ENCODE data around the gene LDAH.
"Not testable (repeated sequence)": the region's sequence is repeated elsewhere in the genome, so short reads cannot be mapped to it uniquely, and the experiment has no call there.

The LDAH gene

GRCh38 chr2:20822535-20823490, at the start of gene LDAH:
Gene LDAH, minus strand, starts transcription at chr2:20823101. Its CDS starts 21,638 bp downstream, at chr2:20801463.
- in situ Hi-C loops (cut with HindIII; ENCODE audit: low sequenced_read_pairs), result no loop called here

DNA sequence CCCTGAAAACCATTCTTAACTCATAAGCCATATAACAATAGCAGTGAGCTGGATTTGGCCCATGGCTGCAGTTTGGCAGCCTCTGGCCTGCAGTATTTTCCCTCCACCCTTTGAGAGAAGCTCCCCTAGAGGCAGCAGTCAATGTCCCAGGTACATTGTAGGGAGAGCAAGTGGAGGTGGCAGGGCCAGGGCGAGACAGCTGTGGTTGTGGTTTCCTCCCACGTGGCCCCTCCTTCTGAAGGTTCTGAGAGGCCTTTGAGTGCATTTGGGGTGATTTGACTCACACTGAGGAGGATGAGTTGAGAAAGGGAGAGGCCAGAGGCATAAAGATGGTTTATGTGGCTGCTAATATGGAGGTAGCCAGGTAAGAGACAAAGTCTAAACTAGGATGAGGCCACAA, 45.5 kb upstream of the LDAH start:
- in situ Hi-C loops (cut with HindIII; ENCODE audit: low sequenced_read_pairs), result no loop called here

DNA sequence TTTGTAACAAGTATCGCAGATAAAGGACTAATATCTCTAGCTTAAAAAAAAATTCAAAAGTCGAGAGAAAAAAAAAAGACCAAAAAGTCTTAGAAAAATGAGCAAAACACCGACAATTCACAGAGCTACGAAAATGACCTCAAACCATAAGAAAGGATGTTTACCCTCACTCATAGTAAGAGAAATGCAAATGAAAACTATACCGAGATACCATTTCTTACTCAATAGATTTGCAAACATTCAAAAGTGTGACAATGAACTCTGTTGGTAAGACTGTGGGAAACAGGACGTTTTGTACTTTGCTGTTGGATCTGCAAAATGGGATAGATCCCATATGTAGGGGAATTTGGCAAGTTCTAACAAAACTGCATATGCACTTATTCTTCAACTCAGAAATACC, 39.9 kb upstream of the LDAH start:
- in situ Hi-C loops (cut with HindIII; ENCODE audit: low sequenced_read_pairs), result no loop called here

GRCh38 chr2:20855456-20855855, 32.6 kb upstream of the LDAH start:
- in situ Hi-C loops (cut with HindIII; ENCODE audit: low sequenced_read_pairs), result no loop called here

GRCh38 chr2:20852670-20853069, 29.8 kb upstream of the LDAH start:
- in situ Hi-C loops (cut with HindIII; ENCODE audit: low sequenced_read_pairs), result no loop called here

DNA sequence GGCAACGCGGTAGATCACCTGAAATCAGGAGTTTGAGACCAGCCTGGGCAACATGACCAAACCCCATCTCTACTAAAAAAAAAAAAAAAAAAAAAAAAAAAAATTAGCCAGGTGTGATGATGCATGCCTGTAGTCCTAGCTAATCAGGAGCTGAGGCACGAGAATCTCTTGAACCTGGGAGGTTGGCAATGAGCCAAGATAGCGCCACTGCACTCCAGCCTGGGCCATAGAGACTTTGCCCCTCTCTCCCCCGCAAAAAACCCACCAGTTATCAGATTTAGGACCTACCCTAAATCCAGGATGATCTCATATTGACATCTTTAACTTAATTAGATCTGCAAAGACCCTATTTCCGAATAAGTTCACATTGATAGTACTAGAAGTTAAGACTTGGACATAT, 29.2 kb upstream of the LDAH start:
- in situ Hi-C loops (cut with HindIII; ENCODE audit: low sequenced_read_pairs), result no loop called here

GRCh38 chr2:20844246-20844645, 21.3 kb upstream of the LDAH start:
- in situ Hi-C loops (cut with HindIII; ENCODE audit: low sequenced_read_pairs), result no loop called here

DNA sequence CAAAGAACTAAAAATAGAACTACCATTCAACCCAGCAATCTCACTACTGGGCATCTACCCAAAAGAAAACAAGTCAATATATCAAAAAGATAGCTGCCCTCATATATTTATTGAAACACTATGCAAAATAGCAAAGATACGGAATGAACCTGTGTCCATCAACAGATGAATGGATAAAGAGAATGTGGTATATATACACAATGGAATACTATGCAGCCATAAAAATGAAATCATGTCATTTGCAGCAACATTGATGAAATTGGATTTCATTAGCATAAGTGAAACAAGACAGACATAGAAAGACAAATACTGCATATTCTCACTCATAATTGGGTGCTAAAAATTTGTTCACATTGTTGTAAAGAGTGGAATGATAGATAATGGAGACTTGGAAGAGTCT, 16.2 kb upstream of the LDAH start:
- in situ Hi-C loops (cut with HindIII; ENCODE audit: low sequenced_read_pairs), result no loop called here

- in situ Hi-C loops (cut with HindIII; ENCODE audit: low sequenced_read_pairs), result no loop called here
Observed at GRCh38 chr2:20838016-20838415, 15.1 kb upstream of the LDAH start.

- in situ Hi-C loops (cut with HindIII; ENCODE audit: low sequenced_read_pairs), result no loop called here
Observed at GRCh38 chr2:20836521-20836920, 13.6 kb upstream of the LDAH start.

DNA sequence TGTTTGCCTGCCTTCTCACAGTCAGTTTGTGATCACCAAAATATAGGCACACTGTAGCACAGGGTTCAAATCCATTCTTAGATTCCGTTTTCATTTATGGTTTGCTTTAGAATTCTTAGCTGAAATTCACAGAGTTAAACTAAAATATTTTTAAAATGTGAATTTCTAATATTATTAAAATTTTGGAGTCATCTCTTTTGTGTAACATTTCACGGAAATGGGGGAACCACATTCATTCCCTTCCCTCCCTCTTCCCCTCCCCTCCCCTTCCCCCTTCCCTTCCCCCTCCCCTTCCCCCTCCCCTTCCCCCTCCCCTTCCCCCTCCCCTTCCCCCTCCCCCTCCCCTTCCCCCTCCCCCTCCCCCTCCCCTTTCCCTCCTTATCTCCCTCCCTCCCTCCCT, 11.4 kb upstream of the LDAH start:
- in situ Hi-C loops (cut with HindIII; ENCODE audit: low sequenced_read_pairs), result no loop called here

DNA sequence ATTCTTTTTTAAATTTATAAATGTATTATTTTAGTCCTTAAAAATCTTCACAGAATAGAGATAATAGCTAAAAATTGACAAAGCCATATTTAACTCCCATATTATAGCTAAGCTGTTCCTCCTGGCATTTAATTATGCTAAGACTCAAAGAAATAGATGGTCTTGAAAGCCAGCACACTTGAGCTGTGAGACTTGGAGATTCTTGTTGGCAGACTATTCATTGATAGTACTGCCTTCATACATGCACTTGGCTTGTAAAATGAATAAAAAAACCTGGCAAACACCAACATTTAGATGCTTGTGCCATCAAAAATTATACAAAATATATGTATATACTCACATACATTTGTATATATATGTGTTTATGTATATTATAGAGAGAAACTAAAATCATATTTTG, 9.7 kb upstream of the LDAH start:
- in situ Hi-C loops (cut with HindIII; ENCODE audit: low sequenced_read_pairs), result no loop called here

GRCh38 chr2:20829861-20830260, 7.0 kb upstream of the LDAH start:
- in situ Hi-C loops (cut with HindIII; ENCODE audit: low sequenced_read_pairs), result no loop called here

GRCh38 chr2:20823917-20824316, 1.0 kb upstream of the LDAH start:
- in situ Hi-C loops (cut with HindIII; ENCODE audit: low sequenced_read_pairs), result no loop called here

DNA sequence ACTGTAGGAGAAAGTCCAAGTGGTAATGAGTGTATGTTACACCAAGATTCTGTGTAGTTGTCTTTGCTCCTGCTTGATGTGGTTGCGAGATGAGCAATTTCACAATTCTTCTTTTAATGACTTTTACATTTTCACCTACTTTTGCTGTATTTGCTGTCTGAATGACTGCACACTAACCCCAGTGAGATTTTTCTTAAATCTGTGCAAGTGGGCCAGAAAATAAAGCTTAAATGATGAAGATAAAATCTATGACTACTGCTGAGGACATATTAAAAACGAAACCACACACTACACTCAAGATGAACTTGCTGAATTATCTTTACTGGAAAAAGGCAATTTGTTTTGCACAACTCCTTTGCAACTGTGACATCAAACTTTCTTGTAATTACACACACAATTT, 4.1 kb downstream of the LDAH start:
- in situ Hi-C loops (cut with HindIII; ENCODE audit: low sequenced_read_pairs), result no loop called here

GRCh38 chr2:20815216-20815615, 7.7 kb downstream of the LDAH start:
- in situ Hi-C loops (cut with HindIII; ENCODE audit: low sequenced_read_pairs), result no loop called here

DNA sequence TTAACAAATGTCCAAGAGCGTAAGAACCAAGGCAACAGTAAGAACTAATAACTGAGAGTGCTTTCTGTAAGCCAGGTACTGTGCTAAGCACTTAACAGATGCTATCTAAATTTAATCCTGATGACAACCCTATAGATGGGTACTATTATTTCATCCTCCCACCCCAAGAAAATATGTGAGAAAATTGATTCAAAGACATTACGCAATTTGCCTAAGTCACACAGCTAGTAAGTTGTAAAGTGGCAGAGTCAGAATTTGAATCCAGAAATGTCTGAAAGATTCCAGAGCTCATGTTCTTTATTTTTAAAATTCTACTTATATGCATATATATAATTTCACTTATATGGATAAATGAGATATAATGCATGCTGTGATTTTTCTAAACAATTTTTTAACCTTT, 10.1 kb downstream of the LDAH start:
- in situ Hi-C loops (cut with HindIII; ENCODE audit: low sequenced_read_pairs), result no loop called here

DNA sequence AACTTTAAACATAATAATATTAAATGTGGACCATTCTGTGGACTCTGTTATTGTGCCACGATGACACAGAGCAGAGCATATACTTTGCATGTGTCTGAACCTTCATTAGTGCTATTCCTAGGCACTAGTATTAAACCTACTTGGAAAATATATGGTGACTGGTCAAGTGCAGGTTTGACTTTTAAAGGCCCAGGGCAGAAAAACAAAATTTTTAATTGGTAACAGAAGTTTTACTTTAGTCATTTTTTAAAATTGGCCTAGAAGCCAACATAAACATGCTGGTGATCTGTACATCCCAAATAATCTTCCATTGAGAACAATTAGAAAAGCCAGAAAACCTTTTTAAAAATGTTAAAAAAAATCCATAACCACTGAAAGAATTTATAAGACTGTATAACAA, 16.6 kb downstream of the LDAH start:
- in situ Hi-C loops (cut with HindIII; ENCODE audit: low sequenced_read_pairs), result no loop called here

GRCh38 chr2:20803974-20804373, 18.9 kb downstream of the LDAH start:
- in situ Hi-C loops (cut with HindIII; ENCODE audit: low sequenced_read_pairs), result no loop called here

DNA sequence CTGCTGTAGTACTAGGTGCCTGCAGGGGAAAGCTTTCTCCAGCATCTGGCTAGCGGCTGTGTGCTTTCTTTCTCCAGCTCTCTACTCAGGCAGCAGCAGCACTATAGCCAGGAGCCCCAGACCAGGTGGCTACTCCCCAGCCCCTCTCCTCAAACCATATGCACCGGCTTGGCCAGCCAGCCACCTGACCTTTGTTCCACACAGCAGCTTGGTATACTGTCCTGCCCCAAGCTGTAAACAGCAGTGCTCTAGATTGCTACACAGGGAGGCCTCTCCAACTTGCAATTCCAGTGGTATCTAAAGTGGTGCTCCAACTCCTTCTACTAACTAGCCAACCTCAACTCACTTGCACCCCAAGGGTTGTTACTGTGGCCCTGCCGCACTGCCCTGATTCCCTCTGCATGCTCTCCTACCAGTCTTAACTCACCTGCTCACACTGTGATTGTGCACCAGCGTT, 19.6 kb downstream of the LDAH start:
- in situ Hi-C loops (cut with HindIII; ENCODE audit: low sequenced_read_pairs), result no loop called here

- in situ Hi-C loops (cut with HindIII; ENCODE audit: low sequenced_read_pairs), result no loop called here
Observed at GRCh38 chr2:20797096-20797495, 25.8 kb downstream of the LDAH start.

DNA sequence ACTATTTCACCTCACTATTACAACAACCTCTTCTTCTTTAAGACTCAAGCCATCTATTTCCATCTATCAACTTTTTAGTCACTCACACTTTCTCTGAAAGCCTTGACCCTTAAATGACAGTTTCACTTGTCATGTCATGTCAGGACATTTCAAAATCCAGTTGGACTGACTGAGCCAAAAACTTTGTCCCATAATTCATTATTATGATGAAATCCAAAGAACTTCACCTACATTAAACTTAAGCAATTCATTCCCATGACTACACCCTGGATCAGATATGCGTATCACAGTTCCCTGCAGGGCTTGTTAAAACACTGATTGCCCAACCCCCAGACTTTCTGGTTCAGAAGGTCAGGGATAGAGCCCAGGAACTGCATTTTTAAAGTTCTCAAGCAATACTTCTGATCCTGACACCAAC, 26.5 kb downstream of the LDAH start:
- in situ Hi-C loops (cut with HindIII; ENCODE audit: low sequenced_read_pairs), result no loop called here

DNA sequence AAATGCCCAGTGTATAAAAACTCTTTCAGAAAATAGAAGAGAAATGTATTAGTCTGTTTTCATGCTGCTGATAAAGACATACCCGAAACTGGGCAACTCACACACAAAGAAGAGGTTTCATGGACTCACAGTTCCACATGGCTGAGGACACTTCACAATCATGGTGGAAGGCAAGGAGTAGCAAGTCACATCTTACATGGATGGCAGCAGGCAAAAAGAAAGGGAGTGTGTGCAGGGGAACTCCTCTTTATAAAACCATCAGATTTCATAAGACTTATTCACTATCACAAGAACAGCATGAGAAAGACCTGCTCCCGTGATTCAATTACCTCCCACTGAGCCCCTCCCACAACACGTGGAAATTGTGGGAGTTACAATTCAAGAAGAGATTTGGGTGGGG, 29.0 kb downstream of the LDAH start:
- in situ Hi-C loops (cut with HindIII; ENCODE audit: low sequenced_read_pairs), result not testable (repeated sequence)

Measured in DLD1 (cell line).